ENCODE data around the gene OR51M1.

The OR51M1 gene

GRCh38 chr11:5390210-5390609 is 6.6 kb downstream of the OR51M1 start:
- no peak for DNase-seq (ENCODE audit: low read depth)
- no peak for TF ChIP-seq CTCF (IDR thresholded peaks at IDR 0.05; ENCODE audit: low read depth, low read length, missing control alignments)
- in situ Hi-C loops (cut with HindIII; ENCODE audit: low sequenced_read_pairs) = no loop called here
- H3K4me3 ChIP-seq (ENCODE audit: low read depth, low read length) = no peak overlapping the region

- DNase-seq (ENCODE audit: low read depth) = no peak
- in situ Hi-C loops (cut with HindIII; ENCODE audit: low sequenced_read_pairs) = no loop called here
- TF ChIP-seq CTCF (IDR thresholded peaks at IDR 0.05; ENCODE audit: low read depth, low read length, missing control alignments) = no peak
Measured at GRCh38 chr11:5394091-5394490, 10.5 kb downstream of the OR51M1 start.

GRCh38 chr11:5398936-5399335 is 15.3 kb downstream of the OR51M1 start:
- no peak for TF ChIP-seq CTCF (IDR thresholded peaks at IDR 0.05; ENCODE audit: low read depth, low read length, missing control alignments)
- in situ Hi-C loops (cut with HindIII; ENCODE audit: low sequenced_read_pairs) = no loop called here
- no peak for DNase-seq (ENCODE audit: low read depth)
- no peak overlapping the region for H3K4me3 ChIP-seq (ENCODE audit: low read depth, low read length)

More at GRCh38 chr11:5394091-5394490, 10.5 kb downstream of the OR51M1 start:
- H3K4me3 ChIP-seq (ENCODE audit: low read depth, low read length) = no peak overlapping the region

GRCh38 chr11:5405173-5405572 is 21.6 kb downstream of the OR51M1 start:
- DNase-seq (ENCODE audit: low read depth) = no peak
- in situ Hi-C loops (cut with HindIII; ENCODE audit: low sequenced_read_pairs) = no loop called here

GRCh38 chr11:5420993-5421392 is 37.4 kb downstream of the OR51M1 start:
- no peak overlapping the region for H3K4me3 ChIP-seq (ENCODE audit: low read depth, low read length)
- in situ Hi-C loops (cut with HindIII; ENCODE audit: low sequenced_read_pairs) = no loop called here
- DNase-seq (ENCODE audit: low read depth) = no peak
- no peak for TF ChIP-seq CTCF (IDR thresholded peaks at IDR 0.05; ENCODE audit: low read depth, low read length, missing control alignments)

More at GRCh38 chr11:5405173-5405572, 21.6 kb downstream of the OR51M1 start:
- no peak for TF ChIP-seq CTCF (IDR thresholded peaks at IDR 0.05; ENCODE audit: low read depth, low read length, missing control alignments)
- H3K4me3 ChIP-seq (ENCODE audit: low read depth, low read length) = no peak overlapping the region

GRCh38 chr11:5421811-5422210 is 38.2 kb downstream of the OR51M1 start, which contains the start of gene OR51Q1:
Gene OR51Q1 (plus strand): TSS chr11:5422111. CDS start chr11:5422201, 90 bp downstream.
- TF ChIP-seq CTCF (IDR thresholded peaks at IDR 0.05; ENCODE audit: low read depth, low read length, missing control alignments) = no peak
- DNase-seq (ENCODE audit: low read depth) = no peak
- H3K4me3 ChIP-seq (ENCODE audit: low read depth, low read length) = no peak within 1 kb of the TSS
- in situ Hi-C loops (cut with HindIII; ENCODE audit: low sequenced_read_pairs) = no loop called here

GRCh38 chr11:5423131-5423530 is 39.5 kb downstream of the OR51M1 start:
- TF ChIP-seq CTCF (IDR thresholded peaks at IDR 0.05; ENCODE audit: low read depth, low read length, missing control alignments) = no peak
- H3K4me3 ChIP-seq (ENCODE audit: low read depth, low read length) = no peak overlapping the region
- DNase-seq (ENCODE audit: low read depth) = no peak
- in situ Hi-C loops (cut with HindIII; ENCODE audit: low sequenced_read_pairs) = no loop called here
